ENCODE results near the gene TFDP1. TPM values are rescaled to one million over a fixed set of nuclear protein-coding genes. Genes with fewer than 3 reads are reported as not detected.

TFDP1 gene
- total RNA-seq, 4 donors from 2014 or later, result 30.7 to 42.2 (median 32.1) TPM

DNA sequence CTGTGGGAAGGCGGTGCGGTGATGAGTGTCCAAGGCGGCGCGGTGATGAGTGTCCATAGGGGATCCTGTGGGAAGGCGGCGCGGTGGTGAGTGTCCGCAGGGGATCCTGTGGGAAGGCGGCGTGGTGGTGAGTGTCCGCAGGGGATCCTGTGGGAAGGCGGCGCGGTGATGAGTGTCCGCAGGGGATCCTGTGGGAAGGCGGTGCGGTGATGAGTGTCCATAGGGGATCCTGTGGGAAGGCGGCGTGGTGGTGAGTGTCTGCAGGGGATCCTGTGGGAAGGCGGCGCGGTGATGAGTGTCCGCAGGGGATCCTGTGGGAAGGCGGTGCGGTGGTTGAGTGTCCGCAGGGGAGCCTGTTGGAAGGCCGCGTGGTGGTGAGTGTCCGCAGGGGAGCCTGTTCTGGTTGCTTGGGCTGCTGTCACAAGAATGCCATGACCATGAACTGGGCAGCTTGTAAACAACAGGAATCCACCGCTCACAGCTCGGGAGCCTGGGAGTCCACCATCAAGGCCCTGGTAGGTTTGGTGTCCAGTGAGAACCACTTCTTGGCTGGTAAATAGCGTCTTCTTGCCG lies 21.4 kb downstream of the TFDP1 start:
- TF ChIP-seq POLR2AphosphoS5 (IDR thresholded peaks at IDR 0.05) (no peak), EP300 (IDR thresholded peaks at IDR 0.05) (no peak)
- no peaks in the 10 kb centered on the region for H3K4me1 ChIP-seq
- no peaks in the 10 kb centered on the region for H3K27me3 ChIP-seq
- no peak overlapping the region for H3K27ac ChIP-seq (replicated peaks in 1 of 4)
- no peak for DNase-seq (ENCODE audit: extremely low spot score)
- intact Hi-C loops (cut with DNase I), result no loop called here
- H3K9me3 ChIP-seq, result no peaks in the 10 kb centered on the region
- no peak overlapping the region for H3K4me3 ChIP-seq
- WGBS, result 95% methylated on average over 34 of the region's 34 CpGs
- H3K36me3 ChIP-seq, result peaks cover 0 to 29% (median 9%) of the 10 kb centered on the region in 4 donors

DNA sequence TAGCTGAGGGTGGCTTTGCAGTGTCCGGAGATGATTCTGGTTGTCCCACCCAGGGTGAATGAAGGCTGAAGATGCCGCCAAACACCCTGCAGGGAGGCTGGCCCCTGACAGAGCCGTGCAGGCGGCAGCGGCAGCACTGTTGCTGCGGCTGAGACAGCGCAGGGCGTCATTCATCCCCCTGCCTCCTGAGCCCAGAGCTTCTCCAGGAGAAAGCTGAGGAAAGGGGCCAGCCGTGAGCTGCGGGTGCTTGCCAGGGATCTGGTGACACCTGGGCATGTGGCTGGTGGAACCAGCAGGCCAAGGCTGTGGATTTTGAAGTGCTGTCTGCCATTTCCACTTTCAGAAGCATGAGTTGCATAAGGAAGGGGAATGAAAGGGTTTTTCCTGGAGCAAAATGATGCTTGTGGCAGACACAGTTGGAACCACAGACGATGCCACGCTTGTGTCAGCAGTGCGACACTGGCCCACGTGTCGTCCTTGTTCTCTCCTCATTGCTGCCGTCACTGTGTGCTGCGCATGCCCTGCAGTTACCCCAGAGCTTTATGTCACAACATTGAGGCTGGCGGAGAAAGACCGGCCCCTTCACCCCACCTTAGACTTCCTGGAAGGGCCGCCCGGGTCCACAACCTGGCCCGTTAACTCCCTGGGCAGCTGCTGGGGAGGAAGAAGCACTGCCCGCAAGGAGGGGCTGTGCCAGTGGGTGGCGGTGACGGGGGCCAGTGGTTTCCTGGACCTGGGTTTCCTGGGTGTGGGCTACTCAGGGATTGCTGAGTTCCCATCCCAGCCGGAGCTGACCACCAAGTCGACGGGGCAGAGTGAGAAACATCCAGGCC lies 22.7 kb downstream of the TFDP1 start:
- no peak overlapping the region for H3K27ac ChIP-seq (replicated peaks in 1 of 4)
- H3K4me3 ChIP-seq, result no peak overlapping the region
- TF ChIP-seq POLR2A (IDR thresholded peaks at IDR 0.05; ENCODE audit: low read depth) (no peak), CTCF (IDR thresholded peaks at IDR 0.05) (no peak), POLR2AphosphoS5 (IDR thresholded peaks at IDR 0.05) (no peak), EP300 (IDR thresholded peaks at IDR 0.05) (no peak)
- no peak for DNase-seq (ENCODE audit: extremely low spot score)
- intact Hi-C loops (cut with DNase I), result no loop called here
- 68% methylated on average over 18 of the region's 28 CpGs for WGBS
- no peaks in the 10 kb centered on the region for H3K4me1 ChIP-seq
- H3K27me3 ChIP-seq, result no peaks in the 10 kb centered on the region
- peaks cover 0 to 40% (median 17%) of the 10 kb centered on the region in 4 donors for H3K36me3 ChIP-seq
- H3K9me3 ChIP-seq, result no peaks in the 10 kb centered on the region

- peaks cover 0 to 47% (median 24%) of the 10 kb centered on the region in 4 donors for H3K36me3 ChIP-seq
- TF ChIP-seq CTCF (IDR thresholded peaks at IDR 0.05), result no peak
- TF ChIP-seq POLR2AphosphoS5 (IDR thresholded peaks at IDR 0.05), result no peak
- TF ChIP-seq POLR2A (IDR thresholded peaks at IDR 0.05; ENCODE audit: low read depth), result no peak
- TF ChIP-seq EP300 (IDR thresholded peaks at IDR 0.05), result no peak
- no peak overlapping the region for H3K4me3 ChIP-seq
- no peaks in the 10 kb centered on the region for H3K27me3 ChIP-seq
- intact Hi-C loops (cut with DNase I), result no loop called here
- no peak overlapping the region for H3K27ac ChIP-seq (replicated peaks in 1 of 4)
- H3K9me3 ChIP-seq, result no peaks in the 10 kb centered on the region
- no peak for DNase-seq (ENCODE audit: extremely low spot score)
- no peaks in the 10 kb centered on the region for H3K4me1 ChIP-seq
- WGBS, result 81% methylated on average over 15 of the region's 25 CpGs
Measured at GRCh38 chr13:113607889-113608635, 23.5 kb downstream of the TFDP1 start.

- no peak for DNase-seq (ENCODE audit: extremely low spot score)
- Histone ChIP-seq H3K36me3 (peaks cover 0 to 48% (median 25%) of the 10 kb centered on the region in 4 donors), H3K4me3 (no peak overlapping the region), H3K4me1 (no peaks in the 10 kb centered on the region), H3K27ac (replicated peaks in 1 of 4) (no peak overlapping the region), H3K27me3 (no peaks in the 10 kb centered on the region), H3K9me3 (no peaks in the 10 kb centered on the region)
- intact Hi-C loops (cut with DNase I), result no loop called here
- no peak for TF ChIP-seq CTCF (IDR thresholded peaks at IDR 0.05)
- no peak for TF ChIP-seq POLR2A (IDR thresholded peaks at IDR 0.05; ENCODE audit: low read depth)
- no peak for TF ChIP-seq POLR2AphosphoS5 (IDR thresholded peaks at IDR 0.05)
- TF ChIP-seq EP300 (IDR thresholded peaks at IDR 0.05), result no peak
- 95% methylated on average over 11 of the region's 22 CpGs for WGBS
Measured at GRCh38 chr13:113608967-113609533, 24.5 kb downstream of the TFDP1 start.

GRCh38 chr13:113609616-113610015 lies 25.1 kb downstream of the TFDP1 start:
- no peak for DNase-seq (ENCODE audit: extremely low spot score)
- TF ChIP-seq POLR2AphosphoS5 (IDR thresholded peaks at IDR 0.05) (no peak), EP300 (IDR thresholded peaks at IDR 0.05) (no peak), POLR2A (IDR thresholded peaks at IDR 0.05; ENCODE audit: low read depth) (no peak), CTCF (IDR thresholded peaks at IDR 0.05) (no peak)
- Histone ChIP-seq H3K36me3 (peaks cover 0 to 52% (median 26%) of the 10 kb centered on the region in 4 donors), H3K4me3 (no peak overlapping the region), H3K9me3 (no peaks in the 10 kb centered on the region), H3K27me3 (no peaks in the 10 kb centered on the region), H3K4me1 (no peaks in the 10 kb centered on the region), H3K27ac (replicated peaks in 1 of 4) (no peak overlapping the region)
- WGBS, result 97% methylated on average over 9 of the region's 13 CpGs
- intact Hi-C loops (cut with DNase I), result no loop called here
